Measurements from ENCODE around the gene MFN2.
"Not testable (repeated sequence)": the region's sequence is repeated elsewhere in the genome, so short reads cannot be mapped to it uniquely, and the experiment has no call there.

MFN2 gene

DNA sequence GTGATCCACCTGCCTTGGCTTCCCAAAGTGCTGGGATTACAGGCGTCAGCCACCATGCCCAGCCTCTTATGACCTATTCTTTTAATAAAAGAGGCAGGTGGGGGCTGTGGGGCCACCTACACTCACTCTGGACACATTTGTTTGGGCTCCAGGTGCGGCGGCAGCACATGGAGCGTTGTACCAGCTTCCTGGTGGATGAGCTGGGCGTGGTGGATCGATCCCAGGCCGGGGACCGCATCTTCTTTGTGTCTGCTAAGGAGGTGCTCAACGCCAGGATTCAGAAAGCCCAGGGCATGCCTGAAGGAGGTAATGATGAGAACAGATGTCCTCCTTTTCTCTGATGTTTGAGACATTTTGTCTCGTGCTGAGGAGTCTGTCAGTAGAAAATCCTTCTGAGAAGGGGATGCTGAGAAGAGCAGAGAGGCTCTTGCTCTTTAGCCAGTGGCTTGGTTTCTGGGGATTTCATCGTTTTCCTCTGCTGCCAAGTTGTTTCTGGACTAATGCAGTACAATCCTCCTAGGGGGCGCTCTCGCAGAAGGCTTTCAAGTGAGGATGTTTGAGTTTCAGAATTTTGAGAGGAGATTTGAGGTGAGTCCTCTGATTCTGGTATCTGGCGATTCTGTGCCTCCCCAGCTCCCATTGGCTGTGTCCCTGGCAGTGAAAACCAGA is 21.1 kb downstream of the MFN2 start:
- peak overlapping the region; percentile 16 for H3K27ac Mint-ChIP-seq
- H3K4me1 Mint-ChIP-seq (ENCODE audit: low read depth): no peaks in the 10 kb centered on the region
- no peaks in the 10 kb centered on the region for H3K27me3 Mint-ChIP-seq
- peaks cover 79% of the 10 kb centered on the region for H3K36me3 Mint-ChIP-seq (ENCODE audit: low read depth)
- H3K4me3 Mint-ChIP-seq: no peak overlapping the region
- no peaks in the 10 kb centered on the region for H3K9me3 Mint-ChIP-seq

DNA sequence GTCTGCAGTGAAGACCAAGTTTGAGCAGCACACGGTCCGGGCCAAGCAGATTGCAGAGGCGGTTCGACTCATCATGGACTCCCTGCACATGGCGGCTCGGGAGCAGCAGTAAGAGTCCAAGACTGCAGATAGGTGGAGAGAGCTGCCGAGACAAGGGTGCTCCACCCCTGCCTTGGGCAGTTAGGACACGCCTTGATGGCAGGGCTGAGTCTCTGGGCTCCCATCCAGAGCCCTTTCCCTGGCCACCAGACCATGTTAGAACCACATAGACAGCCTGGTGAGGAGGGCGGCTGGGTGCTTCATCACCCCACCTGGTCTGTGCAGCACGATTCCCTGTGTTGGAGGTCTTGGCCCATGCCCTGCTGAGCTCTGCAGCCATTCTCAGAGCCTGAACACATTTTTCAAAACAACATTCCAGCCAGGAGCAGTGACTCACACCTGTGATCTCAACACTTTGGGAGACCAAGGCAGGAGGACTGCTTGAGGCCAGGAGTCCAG is 21.8 kb downstream of the MFN2 start:
- Mint-ChIP-seq H3K27me3 (no peaks in the 10 kb centered on the region), H3K9me3 (no peaks in the 10 kb centered on the region), H3K4me1 (ENCODE audit: low read depth) (no peaks in the 10 kb centered on the region), H3K27ac (no peak overlapping the region), H3K36me3 (ENCODE audit: low read depth) (peaks cover 77% of the 10 kb centered on the region), H3K4me3 (no peak overlapping the region)

DNA sequence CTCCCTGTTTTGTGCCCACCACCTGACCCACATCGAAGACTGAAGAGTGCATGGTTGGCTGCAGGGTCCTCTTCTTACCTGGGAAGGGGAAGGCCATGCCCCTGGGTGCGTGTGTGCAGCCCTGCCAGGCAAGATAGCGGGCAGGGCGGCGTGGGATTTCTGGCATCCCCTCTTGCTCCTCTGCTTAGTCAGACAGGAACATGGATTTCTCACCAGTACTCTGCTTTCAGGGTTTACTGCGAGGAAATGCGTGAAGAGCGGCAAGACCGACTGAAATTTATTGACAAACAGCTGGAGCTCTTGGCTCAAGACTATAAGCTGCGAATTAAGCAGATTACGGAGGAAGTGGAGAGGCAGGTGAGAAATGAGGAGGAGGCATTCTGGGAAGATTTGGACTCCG is 23.5 kb downstream of the MFN2 start:
- Mint-ChIP-seq H3K27me3 (no peaks in the 10 kb centered on the region), H3K27ac (no peak overlapping the region), H3K9me3 (no peaks in the 10 kb centered on the region), H3K36me3 (ENCODE audit: low read depth) (peaks cover 76% of the 10 kb centered on the region), H3K4me1 (ENCODE audit: low read depth) (no peaks in the 10 kb centered on the region), H3K4me3 (no peak overlapping the region)

DNA sequence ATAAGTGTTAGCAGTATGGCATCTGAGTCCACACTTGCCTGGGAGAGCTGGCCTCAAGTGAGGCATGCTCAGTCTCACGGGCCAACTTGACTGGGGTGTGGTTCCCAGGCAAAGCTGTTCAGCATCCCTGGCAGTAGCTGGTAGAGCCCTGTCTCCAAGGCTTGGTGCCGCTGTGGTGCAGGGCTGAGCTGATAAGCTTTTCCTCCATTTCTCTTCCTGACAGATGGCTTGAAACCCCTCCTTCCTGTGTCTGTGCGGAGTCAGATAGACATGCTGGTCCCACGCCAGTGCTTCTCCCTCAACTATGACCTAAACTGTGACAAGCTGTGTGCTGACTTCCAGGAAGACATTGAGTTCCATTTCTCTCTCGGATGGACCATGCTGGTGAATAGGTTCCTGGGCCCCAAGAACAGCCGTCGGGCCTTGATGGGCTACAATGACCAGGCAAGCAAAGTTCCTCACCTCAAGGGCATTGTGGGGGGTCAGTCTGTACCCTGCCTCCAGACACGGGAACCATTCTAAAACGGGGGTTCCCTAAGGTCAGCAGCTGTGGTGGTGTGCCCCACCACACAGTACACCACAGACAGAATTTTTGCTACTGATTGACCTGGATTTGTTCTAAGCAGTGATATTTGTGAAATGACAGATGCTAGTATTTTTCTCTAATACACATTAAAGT is 25.4 kb downstream of the MFN2 start:
- Mint-ChIP-seq H3K36me3 (ENCODE audit: low read depth) (peaks cover 74% of the 10 kb centered on the region), H3K4me3 (no peak overlapping the region), H3K27ac (no peak overlapping the region), H3K4me1 (ENCODE audit: low read depth) (no peaks in the 10 kb centered on the region), H3K9me3 (no peaks in the 10 kb centered on the region), H3K27me3 (no peaks in the 10 kb centered on the region)

DNA sequence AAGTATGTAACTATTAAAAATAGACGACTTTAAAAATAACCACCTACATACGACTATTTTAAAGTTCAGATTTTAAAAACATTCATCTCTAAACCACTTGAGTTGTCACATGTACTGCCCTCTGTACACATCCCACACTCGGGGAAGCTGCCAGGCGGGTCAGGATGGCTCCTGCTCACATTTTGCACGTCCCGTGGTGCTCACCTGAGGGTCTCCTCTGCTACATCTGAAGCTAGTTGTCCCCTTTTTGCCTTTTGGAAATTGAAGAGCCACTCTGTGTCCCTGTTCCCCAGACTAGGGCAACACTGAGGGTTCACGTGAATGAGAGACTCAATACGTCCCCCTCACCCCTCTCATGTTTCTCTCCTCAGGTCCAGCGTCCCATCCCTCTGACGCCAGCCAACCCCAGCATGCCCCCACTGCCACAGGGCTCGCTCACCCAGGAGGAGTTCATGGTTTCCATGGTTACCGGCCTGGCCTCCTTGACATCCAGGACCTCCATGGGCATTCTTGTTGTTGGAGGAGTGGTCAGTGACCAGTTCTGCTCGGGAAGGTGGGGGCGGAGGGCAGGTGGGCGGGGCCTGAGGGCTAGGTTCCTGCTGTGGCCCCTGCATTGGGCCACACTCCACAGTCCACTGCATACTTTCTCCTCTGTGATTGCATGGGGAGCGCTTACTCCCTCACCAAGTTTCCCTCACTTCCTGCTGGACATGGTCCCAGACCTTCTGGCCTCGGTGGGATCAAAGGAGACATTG is 26.1 kb downstream of the MFN2 start:
- Mint-ChIP-seq H3K36me3 (ENCODE audit: low read depth) (peaks cover 74% of the 10 kb centered on the region), H3K4me1 (ENCODE audit: low read depth) (no peaks in the 10 kb centered on the region), H3K4me3 (no peak overlapping the region), H3K27me3 (no peaks in the 10 kb centered on the region), H3K27ac (no peak overlapping the region), H3K9me3 (no peaks in the 10 kb centered on the region)

DNA sequence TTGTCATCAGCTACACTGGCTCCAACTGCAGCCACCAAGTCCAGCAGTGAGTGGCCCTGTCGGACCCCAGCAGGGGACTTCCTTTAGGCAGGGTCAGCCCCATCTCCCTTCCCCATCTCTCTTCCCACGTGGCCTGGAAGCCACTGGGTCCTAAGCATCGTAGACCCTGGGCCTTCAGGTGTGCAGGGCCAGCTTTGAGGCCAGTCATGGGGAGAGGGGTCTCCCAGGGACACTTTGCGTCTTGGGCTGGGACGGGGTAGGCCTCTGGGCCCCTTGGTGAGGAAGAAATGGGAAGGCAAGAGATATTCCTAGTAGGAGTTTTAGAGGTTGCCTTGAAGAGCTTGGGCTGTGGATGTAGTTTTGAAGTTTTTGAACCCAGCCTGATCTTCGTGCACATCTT is 27.0 kb downstream of the MFN2 start:
- peaks cover 70% of the 10 kb centered on the region for H3K36me3 Mint-ChIP-seq (ENCODE audit: low read depth)
- H3K9me3 Mint-ChIP-seq: no peaks in the 10 kb centered on the region
- peaks cover 4% of the 10 kb centered on the region for H3K4me1 Mint-ChIP-seq (ENCODE audit: low read depth)
- no peak overlapping the region for H3K4me3 Mint-ChIP-seq
- no peaks in the 10 kb centered on the region for H3K27me3 Mint-ChIP-seq
- no peak overlapping the region for H3K27ac Mint-ChIP-seq

DNA sequence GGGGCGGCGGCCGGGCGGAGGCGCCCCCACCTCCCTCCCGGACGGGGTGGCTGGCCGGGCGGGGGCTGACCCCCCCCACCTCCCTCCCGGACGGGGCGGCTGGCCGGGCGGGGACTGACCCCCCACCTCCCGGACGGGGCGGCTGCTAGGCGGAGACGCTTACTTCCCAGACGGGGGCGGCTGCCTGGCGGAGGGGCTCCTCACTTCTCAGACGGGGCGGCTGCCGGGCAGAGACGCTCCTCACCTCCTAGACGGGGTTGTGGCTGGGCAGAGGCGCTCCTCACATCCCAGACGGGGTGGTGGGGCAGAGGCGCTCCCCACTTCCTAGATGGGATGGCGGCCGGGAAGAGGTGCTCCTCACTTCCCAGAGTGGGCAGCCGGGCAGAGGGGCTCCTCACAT is 28.1 kb downstream of the MFN2 start:
- H3K27me3 Mint-ChIP-seq, H3K27ac Mint-ChIP-seq, H3K4me3 Mint-ChIP-seq, H3K9me3 Mint-ChIP-seq: not testable (repeated sequence)
- Mint-ChIP-seq H3K36me3 (ENCODE audit: low read depth) (peaks cover 70% of the 10 kb centered on the region), H3K4me1 (ENCODE audit: low read depth) (peaks cover 12% of the 10 kb centered on the region)

DNA sequence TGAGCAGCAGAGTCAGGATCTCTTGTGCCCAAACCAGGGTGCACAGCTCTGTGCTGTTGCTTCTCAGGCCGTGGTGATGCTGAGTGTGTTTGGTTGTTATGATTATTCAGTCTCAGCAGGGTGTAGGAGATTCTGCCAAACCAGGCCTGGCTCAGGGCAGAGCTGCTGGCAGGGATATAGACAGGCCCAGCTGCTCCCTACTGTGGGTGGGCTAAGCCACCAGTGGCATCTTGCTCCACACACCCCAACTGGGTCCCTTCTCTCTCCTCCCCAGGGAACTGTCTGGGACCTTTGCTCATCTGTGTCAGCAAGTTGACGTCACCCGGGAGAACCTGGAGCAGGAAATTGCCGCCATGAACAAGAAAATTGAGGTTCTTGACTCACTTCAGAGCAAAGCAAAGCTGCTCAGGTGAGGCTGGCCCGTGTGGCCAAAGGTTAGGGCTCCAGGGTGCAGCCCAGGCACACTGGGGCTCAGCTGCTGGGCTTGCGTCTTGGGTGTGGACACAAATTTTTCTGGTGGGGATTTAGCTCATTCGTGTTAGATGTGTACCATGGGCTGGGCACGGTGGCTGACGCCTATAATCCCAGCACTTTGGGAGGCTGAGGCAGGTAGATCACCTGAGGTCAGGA is 29.2 kb downstream of the MFN2 start:
- Mint-ChIP-seq H3K36me3 (ENCODE audit: low read depth) (peaks cover 64% of the 10 kb centered on the region), H3K27me3 (no peaks in the 10 kb centered on the region), H3K4me3 (no peak overlapping the region), H3K27ac (no peak overlapping the region), H3K9me3 (no peaks in the 10 kb centered on the region), H3K4me1 (ENCODE audit: low read depth) (peaks cover 21% of the 10 kb centered on the region)

DNA sequence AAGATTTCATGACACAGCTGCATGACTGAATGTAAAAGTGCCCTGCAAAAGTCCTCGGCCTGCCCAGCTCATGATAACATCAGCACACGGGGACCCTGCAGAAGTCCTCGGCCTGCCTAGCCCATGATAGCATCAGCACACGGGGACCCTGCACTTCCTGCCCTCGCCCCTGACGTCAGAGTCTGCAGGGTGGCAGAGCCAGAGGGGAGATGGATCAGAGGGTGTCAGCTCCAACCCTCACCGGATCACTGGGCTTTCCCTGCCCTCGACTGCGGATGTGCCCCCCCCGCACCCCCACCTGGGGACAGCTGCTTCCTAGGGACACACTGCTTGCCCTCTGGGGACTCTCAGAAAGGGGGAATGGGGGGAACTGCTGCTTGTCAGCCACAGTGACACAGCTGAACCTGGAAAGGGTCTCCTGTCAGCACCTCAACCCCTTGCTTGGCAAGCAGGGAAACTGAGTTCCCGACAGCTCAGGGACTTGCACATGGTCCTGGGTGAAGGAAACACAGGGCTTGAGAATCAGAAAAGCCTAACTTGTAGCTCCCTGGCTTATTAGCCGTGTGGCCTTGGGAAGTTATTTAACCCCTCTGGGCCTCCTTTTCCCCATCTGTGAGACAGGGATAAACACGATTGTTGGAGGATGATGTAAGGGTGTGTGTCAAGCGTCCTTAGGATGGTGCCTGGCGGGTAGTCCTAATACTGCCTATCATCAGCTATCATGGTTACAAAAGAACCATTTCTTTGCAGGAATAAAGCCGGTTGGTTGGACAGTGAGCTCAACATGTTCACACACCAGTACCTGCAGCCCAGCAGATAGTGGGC is 30.7 kb downstream of the MFN2 start:
- Mint-ChIP-seq H3K4me3 (no peak overlapping the region), H3K9me3 (no peaks in the 10 kb centered on the region), H3K27me3 (no peaks in the 10 kb centered on the region), H3K36me3 (ENCODE audit: low read depth) (peaks cover 54% of the 10 kb centered on the region), H3K4me1 (ENCODE audit: low read depth) (peaks cover 24% of the 10 kb centered on the region), H3K27ac (peak overlapping the region; percentile 41)

DNA sequence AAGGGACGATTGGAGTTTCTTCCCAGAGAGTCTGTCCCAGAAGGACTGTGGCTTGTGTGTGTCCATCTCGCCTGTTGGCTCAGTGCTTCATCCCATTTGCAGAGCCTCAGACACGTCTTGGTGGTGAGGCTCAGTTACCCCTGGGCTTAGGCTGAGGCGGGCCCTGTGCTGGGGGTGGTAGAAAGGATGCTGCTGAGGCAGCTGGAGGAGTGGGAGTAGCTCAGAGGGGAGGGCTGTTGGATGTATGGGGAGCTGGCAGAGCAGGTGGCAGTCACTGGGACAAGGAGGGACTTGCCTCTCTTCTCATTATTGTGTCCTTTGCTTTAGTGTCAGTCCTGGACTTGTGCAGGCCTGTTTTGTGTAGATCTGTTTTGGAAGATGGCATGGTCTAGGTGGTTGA is 31.8 kb downstream of the MFN2 start:
- H3K4me1 Mint-ChIP-seq (ENCODE audit: low read depth): peaks cover 24% of the 10 kb centered on the region
- peak overlapping the region; percentile 21 for H3K27ac Mint-ChIP-seq
- H3K27me3 Mint-ChIP-seq: no peaks in the 10 kb centered on the region
- H3K36me3 Mint-ChIP-seq (ENCODE audit: low read depth): peaks cover 45% of the 10 kb centered on the region
- no peaks in the 10 kb centered on the region for H3K9me3 Mint-ChIP-seq
- H3K4me3 Mint-ChIP-seq: no peak overlapping the region

DNA sequence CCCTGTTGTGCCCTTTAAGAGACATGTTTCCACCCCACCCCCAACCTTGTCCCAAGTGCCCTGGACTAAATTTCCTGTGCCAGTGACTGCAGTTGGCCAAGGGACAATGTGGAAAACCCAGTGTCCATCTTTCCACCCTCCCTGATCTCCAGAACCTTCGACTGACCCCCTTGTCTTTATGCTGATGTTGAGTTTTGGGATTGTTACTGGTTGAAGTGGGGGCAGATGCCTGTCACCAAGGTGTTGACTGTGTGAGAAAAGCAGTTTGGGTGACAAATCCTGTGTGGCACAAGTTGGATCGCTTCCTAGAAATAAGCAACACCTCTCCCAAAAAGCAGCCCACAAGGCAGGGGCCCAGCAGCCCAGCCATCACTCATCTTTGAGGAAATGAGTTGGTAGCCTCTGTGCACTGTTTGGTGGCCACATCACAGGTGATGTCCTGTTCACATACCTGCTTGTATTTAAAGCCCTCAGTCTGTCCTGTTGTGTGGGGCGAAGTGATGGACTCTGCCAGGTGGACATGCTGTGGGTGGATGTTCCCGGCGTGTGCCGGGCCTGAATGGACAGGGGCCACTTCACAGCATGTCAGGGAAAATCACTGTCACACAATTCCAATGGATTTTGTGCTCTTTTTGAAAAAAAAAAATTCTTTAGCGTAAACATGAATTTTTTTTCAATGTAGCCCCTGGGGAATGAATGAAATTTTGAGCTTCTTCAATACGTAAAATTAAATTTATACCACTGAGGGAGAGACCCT is 32.5 kb downstream of the MFN2 start:
- Mint-ChIP-seq H3K36me3 (ENCODE audit: low read depth) (peaks cover 38% of the 10 kb centered on the region), H3K4me1 (ENCODE audit: low read depth) (peaks cover 24% of the 10 kb centered on the region), H3K27ac (no peak overlapping the region), H3K27me3 (no peaks in the 10 kb centered on the region), H3K9me3 (no peaks in the 10 kb centered on the region), H3K4me3 (no peak overlapping the region)

DNA sequence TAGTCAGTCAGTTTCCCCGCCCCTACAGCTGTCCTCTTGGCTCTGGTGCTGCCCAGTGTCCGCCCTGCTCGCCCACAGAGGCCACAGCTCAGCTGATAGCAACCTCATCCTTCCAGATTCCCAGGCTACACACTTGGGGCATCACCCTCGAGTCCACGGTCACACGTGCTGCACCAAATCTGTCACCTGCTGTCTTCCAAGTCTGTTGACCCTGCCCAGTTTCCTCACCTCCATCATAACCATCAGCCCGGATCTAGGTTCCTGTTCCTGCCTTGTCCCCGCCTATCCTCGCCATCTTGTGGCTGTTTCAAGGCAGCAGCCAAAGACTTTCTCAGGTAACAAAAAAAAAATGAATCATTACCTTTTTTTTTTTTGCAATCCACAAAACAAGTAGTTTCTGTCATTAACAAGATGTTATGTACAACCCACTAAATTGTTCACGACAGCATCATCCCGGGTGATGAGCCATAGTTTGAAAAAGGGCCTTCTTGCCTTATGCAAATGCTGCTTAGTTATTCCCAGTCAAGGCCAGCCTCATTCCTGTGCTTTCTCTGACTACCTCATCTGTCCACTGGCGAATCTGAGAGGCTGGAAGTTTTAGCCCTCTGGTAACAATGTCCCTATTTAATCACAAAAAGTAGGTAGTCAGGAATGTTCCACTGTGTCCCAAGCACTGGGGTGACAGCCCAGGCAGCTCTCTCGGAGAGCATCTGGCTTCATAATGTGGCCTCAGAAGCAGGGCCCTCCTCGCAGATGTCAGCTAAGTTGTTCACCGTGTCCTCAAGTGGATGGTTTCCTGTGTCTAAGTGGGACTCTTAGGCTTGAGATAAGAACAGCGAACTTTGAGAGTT is 34.1 kb downstream of the MFN2 start:
- Mint-ChIP-seq H3K9me3 (no peaks in the 10 kb centered on the region), H3K27me3 (no peaks in the 10 kb centered on the region), H3K4me1 (ENCODE audit: low read depth) (peaks cover 24% of the 10 kb centered on the region), H3K27ac (no peak overlapping the region), H3K36me3 (ENCODE audit: low read depth) (peaks cover 36% of the 10 kb centered on the region), H3K4me3 (no peak overlapping the region)

DNA sequence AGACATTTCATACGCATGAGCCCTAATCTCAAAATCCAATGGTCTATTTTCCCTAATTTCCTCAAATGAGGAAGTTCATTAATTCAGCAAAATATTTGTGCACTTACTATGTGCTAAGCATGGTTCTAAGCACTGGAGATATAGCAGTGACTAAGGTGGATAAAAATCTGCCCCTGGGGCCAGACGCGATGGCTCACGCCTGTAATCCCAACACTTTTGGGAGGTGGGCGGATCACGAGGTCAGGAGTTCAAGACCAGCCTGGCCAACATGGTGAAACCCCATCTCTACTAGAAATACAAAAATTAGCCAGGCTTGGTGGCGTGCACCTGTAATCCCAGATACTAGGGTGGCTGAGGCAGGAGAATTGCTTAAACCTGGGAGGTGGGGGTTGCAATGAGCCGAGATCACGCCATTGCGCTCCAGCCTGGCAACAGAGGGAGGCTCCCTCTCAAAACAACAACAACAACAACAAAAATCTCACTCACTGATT is 34.8 kb downstream of the MFN2 start:
- H3K27me3 Mint-ChIP-seq: no peaks in the 10 kb centered on the region
- H3K27ac Mint-ChIP-seq: no peak overlapping the region
- H3K36me3 Mint-ChIP-seq (ENCODE audit: low read depth): peaks cover 31% of the 10 kb centered on the region
- no peaks in the 10 kb centered on the region for H3K9me3 Mint-ChIP-seq
- H3K4me3 Mint-ChIP-seq: no peak overlapping the region
- H3K4me1 Mint-ChIP-seq (ENCODE audit: low read depth): peaks cover 26% of the 10 kb centered on the region
